NCI-H82 treated with DMSO at 0.1 percent for 48 hours (cell line): ENCODE results near the gene FDX2.
A peak's percentile ranks its signal among the peaks of the same experiment; 100 is the strongest.

Experiments used
- DNase-seq: peaks from one replicate; lab custom pipeline; 2025; ENCODE audit not compliant: unreplicated experiment; lab: John Stamatoyannopoulos, UW

The FDX2 gene

DNA sequence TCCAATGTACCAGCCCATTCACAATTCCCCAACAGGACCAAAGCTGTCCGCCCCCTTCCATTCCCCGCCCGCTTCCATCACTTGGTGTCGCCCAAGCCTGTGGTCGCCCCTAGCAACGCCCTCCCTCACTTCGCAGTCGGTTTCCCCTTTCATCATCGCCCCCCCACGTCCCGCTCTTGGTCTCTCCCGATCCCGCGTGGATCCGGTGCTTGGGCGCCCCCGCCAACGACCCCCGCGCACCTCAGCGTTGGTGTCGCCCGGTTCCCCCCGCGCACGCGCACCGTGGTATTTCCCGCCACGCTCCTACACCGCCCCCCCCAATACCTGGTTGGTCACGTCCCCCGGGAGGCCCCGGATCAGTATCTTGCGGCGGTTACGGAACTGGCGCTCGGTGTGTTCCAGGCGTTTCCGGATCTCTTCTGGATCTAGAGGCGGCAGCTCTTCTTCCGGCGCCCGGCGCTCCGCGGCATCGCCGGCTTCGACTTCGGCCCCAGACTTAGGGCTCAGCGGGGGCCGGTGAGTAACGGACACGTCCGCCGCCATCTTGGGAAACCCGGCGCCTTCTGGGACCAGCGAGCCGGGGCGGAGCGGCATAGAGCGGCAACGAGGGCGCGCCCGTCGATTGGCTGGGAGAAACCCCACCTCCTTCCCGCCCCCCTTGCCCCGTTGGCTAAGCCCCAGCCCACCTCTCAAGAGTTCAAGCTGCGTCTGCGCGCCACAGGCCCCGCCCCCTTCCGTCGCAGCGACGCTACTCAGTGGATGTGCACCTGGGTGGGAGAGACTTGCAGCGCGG lies 17.3 kb upstream of the FDX2 start, which contains the start of gene RAVER1:
RAVER1 (minus strand) TSS at position 565 of the 793 bp plus-strand sequence; CDS start at position 543, 22 bp downstream.
- peak; percentile 86 for DNase-seq

DNA sequence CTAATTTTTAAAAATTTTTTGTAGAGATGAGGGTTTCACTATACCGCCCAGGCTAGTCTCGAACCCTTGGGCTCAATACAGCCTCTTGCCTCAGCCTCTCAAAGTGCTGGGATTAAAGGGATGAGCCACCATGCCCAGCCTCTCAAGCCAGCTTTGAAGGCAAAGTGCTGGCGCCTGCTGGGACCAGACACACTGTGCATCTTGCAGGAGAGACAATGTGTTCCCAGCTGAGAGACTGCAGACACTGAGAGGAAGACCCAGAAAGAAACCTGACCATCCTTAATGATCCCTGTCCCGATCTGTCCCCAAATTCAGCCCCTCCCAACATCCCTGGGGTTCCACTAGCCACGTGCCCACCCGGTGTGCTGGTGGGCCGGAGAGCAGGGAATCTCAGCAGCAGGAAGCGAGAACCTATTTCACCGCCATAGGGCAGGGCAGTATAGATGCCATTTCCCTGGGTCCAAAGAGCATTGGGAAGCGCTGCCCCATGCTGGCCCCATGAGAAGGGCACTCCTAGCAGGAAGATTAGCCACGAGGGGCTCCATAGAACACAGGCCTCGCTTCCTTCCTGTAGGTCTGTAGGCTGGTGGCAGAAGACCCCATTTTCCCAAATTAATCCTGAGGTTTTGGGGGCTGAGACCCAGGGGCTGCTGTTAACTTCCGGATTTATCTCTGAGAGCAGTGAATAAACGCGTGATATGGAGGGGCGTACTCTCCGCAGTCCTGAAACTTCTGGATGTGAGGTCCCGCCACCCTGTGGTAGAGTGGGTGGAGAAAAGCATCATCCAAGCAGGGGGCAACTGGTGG lies 16.5 kb upstream of the FDX2 start:
- no peak for DNase-seq

DNA sequence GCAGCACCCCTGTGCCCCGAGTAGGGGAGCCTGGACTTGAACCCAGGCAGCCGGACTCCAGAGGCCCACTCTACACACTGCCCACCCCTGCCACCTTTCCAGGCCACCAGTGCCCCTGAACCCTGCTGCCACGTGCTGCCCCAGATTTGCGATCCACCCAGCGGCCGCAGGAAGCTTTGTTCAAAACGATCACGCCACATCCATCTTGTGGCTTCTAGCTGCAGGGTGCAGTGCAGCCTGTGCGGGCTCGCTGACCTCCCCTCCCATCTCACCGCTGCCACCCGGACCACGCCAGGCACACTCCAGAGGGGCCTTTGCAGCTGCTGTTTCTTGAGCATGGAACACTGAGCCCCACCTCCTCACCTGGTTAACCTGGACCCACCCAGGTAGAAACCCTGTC lies 13.7 kb upstream of the FDX2 start:
- no peak for DNase-seq

DNA sequence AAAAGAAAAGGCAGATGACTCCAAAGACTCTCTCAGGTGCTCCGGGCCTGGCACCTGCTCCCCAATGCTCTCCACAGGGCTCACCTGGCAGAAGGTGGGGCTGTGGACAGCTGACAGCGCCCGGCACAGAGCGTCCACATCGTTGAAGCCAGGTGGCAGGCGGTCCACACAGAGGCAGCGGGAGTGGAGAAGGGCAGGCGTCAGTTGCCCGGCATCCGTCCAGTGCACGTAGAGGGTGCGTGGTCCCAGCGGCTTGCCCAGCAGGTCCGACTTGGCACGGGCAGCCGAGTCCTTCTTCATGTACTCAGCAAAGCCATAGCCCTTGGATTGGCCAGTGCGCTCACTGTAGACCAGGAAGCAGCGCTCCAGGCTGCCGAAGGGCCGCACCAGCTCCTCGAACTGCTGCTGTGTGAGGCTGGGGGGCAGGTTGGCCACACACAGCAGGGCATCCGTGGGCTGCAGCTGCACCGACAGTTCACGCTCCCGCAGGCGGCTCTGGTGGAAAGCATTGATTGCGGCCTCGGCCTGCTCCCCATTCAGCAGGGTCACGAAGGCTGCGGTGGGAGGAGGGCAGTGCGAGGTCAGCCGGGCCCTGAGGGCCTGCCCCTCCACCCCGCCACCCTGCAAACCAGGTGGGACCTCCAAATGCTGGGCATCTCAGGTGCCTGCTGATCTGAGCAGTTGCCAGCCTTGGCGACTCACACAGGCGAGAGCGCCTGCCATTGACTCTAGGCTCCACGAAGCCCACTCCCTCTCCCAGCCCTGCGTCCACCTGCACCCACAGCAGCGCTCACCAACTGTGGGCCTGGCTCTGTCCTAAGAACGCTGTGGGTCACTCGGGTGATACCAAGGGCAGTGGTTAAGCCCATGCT lies 13.0 kb upstream of the FDX2 start:
- DNase-seq, result no peak

DNA sequence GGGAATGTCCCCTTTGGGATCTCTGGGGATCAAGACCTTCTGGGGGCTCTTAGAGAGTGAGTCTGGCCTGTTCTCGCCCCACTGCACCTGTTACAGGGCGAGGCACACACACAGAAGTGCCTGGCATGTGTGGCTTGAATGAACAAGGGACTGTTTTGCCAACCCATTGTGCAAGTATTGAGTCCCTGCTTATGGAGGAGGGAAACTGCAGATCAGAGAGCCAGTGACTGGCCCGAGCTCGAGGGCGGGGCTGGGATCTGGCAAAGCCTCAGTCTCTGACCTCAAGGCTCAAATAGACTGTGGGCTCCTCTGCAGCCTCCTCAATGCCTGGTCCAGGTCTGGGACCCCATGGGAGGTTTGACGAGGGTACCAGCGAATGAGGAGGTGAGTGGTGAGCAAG lies 12.0 kb upstream of the FDX2 start:
- no peak for DNase-seq

DNA sequence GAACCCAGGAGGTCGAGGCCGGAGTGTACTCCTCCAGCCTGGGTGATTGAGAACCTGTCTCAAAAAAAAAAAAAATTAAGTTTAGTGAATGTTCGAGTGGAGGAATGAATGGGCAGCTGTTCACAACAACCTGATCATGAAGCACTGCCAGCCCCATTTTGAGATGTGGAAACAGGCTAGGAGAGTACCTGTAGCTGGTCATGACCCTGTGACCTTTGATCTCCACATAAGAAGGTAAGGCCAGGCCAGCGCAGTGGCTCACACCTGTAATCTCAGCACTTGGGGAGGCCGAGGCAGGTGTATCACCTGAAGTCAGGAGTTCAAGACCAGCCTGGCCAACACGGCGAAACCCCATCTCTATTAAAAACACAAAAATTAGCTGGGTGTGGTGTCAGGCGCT lies 9.9 kb upstream of the FDX2 start:
- no peak for DNase-seq

DNA sequence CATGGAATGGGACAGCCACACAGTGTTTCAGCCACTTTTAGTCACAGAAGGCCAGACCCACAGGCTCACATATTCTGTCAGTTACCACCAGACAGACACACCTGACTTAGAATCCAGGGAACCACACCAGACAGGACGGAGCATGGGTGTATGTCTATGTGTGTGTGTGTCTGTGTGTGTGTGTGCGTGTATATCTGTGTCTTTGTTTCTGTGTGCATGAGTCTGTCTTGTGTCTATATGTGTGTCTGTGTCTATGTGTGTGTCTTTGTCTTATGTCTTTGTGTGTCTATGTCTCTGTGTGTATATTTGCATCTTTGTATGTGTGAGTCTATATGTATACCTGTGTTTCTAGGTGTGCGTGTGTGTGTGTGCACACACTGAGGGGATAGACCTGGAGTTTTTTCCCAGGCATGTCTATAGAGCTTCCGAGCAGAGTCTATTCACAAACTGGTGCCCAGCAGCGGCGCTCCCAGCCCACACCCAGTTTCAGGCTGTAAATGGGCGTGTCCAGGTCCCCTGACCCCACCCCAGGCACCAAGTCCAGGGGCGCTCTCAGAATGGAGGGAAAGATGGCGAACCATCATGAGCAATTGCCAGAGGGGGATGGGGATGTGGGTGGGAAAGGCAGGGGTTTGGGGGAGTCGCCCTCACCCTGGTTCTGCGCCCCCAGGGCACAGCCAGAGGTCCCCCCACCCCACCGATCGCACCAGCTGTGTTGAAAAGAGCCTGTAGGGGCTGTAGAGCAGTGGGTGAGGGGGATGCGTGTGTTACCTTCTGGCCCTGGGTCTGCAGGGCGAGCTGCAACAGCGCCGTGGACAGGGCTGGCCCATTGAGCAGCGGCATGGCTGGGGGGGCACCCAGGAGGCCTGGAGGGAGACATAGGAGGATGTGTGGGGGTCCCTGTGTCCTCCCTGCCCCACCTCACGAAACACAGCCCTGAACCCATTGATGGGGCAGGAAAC lies 6.3 kb upstream of the FDX2 start:
- DNase-seq, result no peak

DNA sequence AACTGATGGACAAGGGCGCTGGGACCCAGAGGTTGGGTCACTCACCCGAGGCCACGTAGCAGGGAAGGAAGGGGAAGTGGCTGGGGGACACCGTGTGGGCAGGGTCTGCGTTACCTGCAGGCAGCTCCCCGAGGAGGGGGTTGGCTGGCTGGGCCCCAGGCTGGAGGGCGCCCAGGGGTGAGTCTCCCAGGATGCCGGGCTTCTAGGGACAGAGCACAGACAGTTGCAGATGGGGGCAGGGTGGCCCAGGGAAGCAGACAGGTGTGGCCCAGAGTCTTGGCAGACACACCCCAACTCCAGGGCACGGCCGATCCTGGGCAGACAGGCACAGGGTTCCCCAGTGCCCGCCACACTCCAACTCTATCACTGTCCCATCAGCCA lies 5.6 kb upstream of the FDX2 start:
- DNase-seq, result no peak

DNA sequence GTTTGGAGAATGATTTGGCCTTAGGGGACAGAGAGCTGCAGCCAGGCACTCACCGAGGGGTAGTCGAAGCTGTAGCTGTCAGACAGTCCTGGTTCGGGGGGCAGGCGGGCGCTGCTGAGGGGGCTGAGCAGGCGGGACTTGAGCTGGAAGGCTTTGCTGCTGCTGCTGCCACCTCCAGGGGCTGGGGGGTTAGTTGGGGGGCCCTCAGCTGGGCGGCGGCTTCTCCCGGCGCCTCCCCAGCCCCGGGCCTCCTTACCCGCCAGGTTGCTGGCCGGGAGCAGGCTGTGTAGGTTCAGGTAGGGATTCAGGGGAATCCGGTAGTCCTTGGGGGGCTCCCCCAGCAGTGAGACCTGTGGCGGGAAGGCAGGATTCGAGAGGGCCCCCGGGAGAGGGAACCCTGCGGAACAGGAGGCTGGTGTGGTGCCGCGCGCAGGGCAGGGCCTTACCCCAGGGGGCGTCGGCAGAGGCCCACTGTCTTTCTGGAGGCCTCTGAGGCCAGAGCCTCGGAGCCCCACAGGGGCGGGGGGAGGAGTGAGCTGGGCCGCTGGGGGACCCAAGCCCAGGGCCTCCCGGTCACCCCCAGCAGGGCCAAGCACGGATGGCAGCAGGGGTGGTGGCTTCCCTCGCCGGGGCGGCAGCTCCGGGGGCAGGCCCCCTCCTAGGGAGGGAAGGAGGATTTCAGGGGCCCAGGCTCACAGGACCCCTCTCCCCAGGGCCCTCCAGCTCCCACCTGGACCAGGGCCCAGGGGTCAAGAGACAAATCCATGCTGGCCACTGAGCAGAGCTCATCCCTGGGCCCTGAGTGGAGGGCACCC lies 5.0 kb upstream of the FDX2 start:
- DNase-seq, result no peak

DNA sequence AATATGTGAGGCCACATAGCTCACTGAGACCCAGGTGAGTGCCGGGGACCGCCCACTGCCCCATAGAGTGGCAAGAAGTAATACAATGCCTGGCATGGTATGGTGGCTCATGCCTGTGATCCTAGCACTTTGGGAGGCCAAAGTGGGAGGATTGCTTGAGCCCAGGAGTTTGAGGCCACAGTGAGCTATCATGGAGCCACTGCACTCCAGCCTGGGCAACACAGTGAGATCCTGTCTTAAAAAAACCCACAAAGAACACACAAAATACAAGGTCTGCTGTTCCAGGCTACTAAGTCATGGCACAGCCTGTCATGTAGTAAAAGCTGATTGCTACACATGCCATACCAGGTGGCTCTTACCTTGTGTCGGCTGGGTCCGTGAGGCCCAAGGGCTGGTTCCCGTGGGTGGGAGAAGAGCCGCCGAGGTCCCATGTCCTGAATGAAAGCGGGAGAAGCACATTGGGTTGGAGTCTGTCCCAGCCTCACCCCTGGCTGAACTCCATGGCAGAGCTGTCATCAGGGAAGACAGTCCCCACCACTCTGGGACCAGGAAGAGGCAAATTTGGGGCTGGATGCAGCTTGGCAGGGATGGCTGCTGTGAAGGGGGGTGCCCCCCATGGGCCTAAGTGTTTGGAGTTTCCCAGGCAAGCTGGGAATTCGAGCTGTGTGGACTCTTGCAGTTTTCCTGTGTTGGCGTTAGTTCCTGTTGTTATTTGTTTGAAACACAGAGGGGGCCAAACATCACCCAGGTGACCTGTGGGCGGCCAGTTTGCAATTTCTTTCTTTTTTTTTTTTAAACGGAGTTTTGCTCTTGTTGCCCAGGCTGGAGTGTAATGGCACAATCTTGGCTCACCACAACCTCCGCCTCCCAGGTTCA lies 3.2 kb upstream of the FDX2 start:
- no peak for DNase-seq

DNA sequence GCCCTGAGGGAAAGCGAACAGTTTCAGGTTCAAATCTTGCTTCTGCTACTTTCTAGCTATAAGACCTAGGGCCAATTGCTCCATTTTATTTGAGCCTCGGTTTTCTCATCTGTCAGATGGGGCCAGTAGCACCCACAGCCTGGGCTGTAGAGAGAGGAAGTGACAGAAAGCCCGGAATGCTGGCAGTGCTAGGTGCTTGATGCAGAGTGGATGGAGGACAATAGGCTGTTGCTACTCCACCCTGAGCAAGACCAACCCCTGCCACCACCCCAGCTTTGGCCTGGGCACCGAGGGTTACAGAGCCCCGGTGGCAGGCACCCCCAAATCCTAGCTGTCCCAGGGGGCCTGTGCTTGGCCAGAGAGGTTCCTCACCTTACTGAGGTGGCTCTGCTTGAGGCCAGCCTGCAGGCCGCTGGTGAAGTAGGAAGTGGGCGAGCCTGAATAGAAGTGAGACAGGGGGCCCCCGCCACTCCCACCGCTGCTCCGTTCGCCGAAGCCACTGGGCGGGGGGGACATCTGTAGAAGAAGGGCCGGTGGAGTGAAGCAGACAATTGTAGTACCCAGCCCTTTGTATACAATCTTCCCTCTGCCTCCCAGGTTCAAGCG lies 2.1 kb upstream of the FDX2 start:
- no peak for DNase-seq

DNA sequence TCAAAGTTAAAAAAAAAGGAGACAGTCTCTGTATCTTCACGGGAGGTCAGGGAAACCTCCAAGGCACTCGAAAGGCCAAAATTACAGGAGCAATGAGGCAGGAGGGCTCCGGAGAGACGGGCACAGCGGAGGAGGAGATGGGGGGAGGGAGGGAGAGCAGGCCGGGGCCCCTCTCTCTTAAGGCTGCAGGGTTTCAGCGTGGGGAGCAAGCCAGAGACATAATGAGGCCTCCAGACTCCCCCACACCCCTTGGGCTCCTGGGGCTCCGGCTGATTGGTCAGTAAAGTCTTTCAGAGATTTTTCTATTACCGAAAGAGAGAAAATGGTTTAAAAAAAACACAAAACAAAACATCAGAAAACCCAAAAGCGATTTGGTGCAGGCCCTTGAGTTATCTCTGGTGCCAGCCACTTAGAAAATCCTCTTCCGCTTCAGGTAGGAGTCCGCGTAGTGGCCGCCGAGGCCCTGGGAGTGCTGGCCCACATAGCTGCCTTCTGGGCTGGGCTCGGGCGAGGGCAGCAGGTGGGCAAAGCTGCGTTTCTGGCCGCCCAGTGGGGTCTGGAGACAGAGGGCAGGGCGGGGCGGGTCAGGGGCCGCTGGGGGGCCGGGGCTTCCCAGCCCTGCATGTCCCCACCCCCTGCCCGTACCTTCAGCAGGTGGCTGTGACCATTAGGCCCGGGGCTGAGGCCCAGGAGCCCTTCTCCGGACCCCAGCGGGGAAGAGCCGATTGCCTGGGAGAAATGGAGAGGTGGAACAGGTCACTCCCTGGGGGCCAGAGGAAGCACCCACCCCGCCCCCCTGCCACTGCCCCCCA lies 1.4 kb upstream of the FDX2 start:
- DNase-seq, result no peak

DNA sequence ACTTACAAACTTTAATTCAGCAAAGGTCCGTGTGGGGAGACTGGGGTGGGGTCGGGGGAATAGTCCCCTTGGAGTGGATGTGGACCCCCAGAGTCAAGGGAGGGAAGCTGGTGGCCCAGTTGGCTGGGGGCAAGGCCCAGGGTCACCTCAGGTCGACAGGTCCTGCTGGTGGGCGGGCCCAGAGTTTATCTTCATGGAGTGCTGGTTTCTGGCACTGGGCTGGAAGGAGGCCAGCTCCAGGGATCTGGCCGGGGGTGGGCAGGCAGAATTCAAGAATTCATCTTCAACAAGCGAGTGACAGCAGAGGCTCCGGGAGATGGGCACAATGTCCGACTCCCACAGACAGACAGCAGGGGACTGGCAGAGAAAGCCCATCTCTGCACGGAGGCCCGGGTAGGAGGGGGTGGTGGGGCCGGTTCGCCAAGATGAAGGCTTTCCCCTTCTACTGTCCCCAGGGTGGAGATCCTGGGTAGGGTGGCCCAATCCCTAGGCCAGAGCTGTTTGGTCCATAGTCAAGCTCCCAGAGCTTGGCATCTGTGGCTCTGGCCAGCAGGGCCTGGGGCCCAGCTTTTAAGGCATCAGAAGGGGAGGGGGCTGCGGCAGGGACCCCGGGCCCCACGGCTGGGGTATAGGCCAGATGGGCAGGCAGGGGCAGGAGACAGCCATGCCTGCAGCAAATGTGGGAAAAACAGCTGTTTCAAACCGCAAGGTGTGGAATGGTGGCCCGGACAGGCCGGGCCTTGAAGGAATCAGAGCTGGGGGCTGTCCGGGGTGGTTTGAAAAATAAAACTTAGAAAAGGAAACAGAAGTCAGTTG lies 622 bp upstream of the FDX2 start:
- no peak for DNase-seq

DNA sequence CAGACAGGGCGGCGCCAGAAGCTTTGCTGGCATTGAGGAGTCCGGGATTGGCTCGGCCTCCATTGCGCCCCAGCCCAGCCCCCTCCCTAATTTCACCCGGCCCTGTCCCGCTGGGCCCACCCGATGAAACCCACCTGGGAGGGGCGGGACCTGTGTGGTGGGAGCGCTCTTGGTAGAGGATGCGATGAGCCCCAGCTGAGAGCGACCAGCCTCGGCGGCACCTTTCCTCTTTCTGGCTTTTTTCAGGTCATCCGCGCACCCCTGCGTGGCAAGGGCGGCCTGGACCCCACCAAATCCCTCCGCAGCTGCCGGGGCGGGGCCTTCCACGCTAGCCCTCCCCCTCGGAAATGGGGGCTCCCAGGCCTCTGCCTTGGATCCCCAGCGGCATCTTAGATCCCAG lies 6.4 kb downstream of the FDX2 start, which contains the start of gene ZGLP1:
ZGLP1 (minus strand) TSS at position 393 of the 400 bp plus-strand sequence.
- DNase-seq, result no peak

DNA sequence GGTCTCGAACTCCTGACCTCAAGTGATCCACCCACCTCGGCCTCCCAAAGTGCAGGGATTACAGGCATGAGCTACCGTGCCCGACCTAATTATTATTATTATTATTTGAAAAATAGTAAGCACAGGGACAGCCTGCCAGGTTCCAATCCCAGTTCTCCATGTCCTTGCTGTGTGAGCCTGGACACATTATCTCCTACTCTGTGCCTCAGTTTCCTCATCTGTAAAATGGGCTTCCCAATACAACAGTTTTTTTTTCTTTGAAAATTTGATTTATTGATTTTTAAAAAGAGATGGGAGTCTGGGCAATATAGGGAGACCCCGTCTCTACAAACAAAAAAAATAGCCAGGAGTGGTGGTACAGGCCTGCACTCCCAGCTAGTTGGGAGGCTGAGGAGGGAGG lies 9.5 kb downstream of the FDX2 start:
- no peak for DNase-seq

DNA sequence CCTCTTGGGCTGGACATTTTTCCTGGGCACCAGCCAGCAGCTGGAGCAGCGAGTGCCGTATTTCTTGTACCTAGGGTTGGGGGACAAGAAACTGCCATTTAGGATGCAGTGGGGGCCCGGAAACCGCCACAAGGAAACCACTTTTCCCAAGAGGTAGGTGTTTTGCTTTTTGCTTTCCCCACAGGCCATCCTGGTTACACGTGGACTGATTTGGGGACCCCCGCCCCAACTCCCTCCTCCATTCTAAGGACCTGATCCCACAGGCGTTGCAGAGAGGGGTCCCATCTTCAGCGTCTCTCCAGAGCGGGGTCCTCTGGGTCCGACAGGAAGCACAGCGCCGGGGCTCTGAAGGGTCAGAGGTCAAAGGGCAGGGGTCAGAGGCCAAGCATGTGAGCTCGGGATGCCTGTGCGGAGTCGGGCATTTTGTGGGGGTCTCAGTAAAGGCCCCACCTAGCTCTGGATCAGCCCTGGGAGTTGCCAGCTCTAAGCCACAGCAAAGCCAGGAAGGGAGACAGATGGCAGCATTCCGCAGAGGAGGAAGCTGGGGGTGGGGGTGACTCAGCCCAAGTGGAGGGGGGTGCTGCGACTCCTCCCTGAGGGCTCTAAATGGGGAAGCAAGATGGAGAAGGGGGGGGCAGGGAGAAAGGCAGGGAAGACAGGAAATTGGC lies 10.5 kb downstream of the FDX2 start:
- peak; percentile 36 for DNase-seq
